ENCODE measurements around the gene CCL2.
A peak's percentile ranks its signal among the peaks of the same experiment; 100 is the strongest.

The CCL2 gene

DNA sequence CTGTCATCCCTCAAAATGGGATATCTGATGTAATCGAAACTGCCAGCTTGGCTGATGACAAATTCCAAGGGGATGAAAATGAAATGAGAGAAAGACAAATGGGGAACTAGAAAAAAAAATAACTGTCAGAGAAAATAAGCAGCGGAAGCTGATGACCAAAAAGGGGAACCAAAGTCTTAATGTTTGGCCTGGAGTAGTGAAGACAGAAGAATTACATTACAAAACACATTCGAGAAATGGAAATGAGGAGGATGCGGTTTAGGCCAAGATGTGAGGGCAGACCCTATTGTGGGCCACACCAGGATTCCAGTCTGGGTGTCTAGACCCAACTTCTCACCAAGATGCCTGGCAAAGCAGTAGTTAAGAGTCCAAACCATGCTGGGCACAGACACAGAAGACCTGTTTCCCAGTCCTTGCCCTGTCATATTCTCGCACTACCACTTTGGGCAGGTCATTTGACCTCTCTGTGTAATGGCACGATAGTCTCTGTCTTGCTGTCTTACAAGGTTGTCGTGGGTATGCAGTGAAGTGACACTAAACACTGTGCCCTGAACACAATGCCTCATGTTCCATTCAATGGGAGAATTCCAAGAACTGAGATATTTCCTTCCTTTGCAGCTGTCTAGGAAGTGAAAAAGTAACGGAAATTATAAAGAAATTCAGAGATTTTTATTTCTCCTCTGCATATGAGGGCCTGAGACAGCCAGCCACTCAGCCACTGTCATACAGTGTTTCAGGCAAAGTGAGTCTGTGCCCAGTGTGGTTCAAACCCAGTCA lies 12.3 kb upstream of the CCL2 start:
- DNase-seq: peak; percentile 4

DNA sequence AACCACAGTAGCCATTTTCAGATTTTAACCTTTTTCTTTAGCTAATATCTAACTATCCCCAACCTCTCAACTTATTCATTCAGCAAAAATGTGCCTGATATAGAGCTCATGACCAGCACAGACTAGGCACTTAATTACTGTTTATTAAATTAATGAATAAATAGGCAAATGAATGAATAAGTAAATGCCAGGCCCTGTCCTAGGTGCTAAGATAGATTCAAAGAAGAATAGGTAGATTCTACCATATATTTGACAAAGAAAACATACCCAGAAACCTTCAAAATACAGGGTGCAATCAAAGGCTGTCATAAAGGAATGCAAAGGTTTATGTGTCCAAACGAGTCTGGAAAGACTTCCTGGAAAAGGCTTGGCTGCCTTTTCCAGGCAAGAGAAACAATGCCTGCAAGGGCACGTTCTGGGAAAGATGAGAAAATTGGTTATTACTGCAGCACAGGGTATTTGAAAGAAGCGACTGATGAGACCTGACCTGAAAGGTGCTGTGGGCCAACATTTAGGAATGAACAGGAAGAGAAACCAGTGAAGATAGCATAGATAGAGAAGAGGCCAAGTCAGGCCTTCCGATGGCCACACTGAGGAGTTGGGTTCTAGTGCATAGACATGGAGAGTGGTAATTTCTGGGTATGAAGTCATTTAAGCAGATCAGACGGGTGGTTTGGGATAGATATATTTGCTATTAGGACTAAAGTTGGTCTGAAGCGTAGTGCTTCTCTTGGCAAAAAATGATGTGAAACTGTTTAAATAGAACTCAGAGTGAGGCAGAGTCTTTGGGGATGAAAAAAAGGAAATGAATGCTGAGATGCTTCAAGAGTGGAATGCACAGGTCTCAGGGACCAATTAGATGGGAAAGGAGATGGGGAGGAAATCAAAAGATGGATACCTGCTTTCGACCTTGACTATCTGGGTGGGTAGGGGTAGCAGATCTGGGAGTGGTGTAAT lies 11.4 kb upstream of the CCL2 start:
- DNase-seq: no peak

DNA sequence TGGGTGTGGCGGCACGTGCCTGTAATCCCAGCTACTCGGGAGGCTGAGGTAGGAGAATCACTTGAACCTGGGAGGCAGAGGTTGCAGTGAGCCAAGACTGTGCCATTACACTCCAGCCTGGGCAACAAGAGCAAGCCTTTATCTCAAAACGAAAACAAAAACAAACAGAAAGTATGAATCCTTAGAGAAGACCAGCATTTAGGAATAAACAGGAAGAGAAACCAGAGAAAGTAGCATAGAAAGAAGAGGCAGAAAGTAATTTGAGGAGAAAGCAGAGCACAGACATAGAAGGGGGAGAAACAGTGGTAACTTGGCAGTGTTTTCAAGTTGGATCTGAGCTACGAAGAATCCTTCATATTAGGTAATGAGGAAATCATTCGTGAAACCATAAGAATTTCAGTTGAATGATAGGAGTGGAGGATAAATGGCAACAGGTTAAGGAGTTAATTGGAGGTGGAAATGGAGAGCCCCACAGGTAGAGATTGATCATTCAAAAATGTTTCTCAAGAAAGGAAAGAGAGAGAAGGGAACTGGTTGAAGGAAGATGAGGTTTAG lies 9.7 kb upstream of the CCL2 start:
- DNase-seq: no peak

DNA sequence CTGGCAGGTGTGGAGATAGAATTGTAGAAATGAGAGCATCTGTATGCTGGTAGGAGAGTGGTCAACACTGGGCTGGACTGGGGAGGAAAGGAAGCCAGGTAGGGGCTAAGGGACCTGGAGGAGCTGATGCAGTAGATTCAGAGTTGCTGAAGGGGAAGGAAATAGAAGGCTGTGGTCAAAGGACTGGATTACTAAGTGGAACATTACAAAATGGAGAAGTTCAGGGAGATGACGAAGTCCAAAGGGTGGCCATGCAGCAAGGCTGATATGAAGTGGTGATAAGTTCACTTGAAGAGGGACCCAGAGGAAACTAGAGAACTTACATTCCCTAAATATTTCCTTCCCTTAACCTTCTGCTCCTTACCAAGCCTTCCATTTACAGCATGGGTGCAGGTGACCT lies 8.6 kb upstream of the CCL2 start:
- DNase-seq: peak; percentile 12

DNA sequence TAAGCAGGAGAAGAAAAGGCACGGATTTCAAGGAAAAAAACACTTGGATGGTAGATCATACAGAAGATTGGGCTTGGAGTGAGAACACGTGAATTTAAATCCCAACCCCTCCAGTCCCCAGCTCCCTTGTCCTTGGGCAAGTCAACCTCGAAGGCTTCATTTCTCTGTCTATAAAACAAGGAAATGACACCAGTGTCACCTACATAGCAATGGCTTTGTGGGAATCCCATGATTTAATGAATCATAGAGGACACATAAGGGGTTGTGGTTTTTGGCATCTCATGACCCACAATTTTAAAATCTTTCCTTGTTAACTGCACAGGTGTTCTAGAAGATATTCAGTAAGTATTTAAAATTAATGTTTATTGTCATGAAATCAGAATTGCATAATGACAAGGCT lies 8.2 kb upstream of the CCL2 start:
- DNase-seq: no peak

DNA sequence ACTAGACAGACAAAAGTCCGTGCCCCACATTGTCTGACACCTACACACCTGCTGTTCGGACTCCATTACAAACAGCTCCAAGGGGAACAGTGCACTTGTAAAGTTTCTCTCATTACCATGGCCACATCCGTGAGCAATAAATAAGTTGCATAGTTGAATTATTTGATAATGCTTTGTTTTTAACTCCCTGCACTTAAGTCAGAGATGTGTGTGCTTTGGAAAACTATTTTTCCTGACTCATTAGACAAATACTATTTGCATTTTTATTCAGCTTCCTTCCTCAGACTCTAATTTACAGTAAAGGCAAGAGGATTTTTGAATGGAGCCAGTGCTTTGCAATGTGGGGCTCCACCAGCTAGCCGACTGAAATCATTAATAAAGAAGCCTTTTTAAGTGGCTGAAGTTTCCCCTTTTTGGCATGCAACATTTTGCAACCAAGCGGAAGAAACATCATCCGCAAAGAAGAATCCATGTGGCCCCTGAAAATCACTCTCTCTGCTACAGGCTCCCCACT lies 6.5 kb upstream of the CCL2 start:
- DNase-seq: no peak

DNA sequence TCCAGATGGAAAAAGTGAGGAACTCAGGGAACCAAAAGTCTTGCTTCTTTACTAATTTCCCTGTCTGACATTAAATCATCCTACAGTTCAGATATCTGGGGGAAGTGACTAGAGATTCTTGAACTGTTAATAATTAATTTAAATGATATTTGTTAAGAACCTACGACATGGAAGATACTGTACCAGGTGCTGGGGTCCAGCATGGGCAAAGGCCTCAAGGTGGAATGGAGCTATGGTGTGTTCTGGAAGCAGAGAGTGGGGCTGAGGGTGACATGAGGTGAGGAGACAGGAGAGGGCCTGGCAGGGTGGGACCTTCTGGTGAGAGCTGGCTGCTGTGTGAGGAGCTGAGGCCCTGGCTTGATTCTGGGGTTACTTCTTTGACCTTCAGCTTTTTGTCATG lies 6.0 kb upstream of the CCL2 start:
- DNase-seq: no peak

DNA sequence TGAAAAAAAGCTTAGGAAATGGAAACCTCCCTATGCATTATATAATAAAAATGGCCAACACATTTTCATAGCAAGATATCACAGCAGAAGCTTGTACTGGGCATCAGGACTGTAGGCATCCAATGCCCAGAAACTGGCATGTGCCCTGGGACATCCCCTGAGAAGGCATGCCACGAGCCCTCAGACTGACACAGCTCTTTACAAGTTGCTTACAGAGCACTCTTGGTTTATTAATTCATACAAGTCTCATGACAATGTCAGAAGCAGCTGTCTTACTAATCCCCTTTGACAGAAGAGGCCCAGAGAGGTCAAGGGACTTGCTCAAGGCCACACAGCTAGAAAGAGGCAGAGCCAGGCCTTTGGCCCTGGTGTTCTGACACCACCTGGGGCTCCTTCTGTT lies 5.6 kb upstream of the CCL2 start:
- no peak for DNase-seq

DNA sequence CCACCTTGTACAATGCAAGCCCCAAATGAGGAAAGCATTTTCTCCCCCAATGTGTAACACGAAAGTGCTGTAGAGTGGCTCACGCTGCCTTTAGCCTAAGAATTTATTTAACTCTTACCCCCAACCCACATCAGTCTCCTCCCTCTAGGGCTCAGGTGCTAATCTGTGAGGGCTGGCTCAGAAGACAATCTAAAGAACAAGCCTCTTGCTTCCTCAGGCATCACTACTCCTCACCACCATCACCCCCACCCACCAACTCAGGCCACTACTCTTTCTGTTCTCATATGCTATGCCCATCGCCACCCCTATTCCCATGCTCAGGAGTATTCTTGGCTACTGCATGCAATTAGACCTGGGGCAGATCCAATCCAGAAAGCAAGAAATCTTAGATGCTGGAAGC lies 3.9 kb upstream of the CCL2 start:
- DNase-seq: no peak

DNA sequence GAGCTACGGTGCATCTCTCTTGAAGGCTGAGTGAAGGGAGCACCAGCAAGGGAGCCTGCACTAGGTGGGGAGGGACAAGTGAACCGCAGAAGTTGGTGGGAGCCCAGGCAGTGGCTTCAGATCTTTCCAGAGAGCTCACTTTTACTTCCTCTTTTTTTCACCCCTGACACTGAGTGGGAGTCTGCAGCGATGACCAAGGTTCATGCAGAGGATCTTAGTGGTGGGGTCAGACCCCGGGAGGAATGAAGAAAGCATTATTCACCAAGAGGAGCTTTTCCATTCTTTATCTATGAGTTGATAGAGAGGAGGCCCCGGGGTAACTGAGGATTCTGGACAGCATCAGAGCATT lies 3.0 kb upstream of the CCL2 start:
- no peak for DNase-seq

DNA sequence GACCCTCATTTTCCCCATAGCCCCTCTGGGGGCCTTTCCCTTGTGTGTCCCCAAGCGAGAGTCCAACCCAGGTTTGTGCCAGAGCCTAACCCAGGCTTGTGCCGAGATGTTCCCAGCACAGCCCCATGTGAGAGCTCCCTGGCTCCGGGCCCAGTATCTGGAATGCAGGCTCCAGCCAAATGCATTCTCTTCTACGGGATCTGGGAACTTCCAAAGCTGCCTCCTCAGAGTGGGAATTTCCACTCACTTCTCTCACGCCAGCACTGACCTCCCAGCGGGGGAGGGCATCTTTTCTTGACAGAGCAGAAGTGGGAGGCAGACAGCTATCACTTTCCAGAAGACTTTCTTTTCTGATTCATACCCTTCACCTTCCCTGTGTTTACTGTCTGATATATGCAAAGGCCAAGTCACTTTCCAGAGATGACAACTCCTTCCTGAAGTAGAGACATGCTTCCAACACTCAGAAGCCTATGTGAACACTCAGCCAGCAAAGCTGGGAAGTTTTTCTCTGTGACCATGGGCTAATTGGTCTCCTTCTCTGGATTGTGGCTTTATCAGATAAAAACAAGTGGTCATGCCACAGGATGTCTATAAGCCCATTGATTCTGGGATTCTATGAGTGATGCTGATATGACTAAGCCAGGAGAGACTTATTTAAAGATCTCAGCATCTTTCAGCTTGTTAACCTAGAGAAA lies 2.5 kb upstream of the CCL2 start:
- no peak for DNase-seq

DNA sequence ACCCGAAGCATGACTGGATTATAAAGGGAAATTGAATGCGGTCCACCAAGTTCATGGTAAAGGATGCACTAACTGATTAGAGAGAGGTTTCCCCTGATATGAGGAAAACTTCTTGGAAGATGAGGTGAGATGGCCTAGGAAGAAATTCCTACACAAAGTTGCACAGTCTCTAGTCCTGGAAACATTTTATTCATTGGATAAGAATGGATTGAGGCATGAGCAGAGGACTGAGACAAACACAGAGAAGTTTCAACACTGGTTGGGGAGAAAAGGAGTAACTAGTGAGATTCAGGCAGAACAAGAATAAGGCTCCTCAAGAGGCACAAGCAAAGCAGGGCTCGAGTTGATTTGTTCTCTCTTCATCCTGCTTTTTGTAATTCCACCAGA lies 2.0 kb upstream of the CCL2 start:
- DNase-seq: no peak

DNA sequence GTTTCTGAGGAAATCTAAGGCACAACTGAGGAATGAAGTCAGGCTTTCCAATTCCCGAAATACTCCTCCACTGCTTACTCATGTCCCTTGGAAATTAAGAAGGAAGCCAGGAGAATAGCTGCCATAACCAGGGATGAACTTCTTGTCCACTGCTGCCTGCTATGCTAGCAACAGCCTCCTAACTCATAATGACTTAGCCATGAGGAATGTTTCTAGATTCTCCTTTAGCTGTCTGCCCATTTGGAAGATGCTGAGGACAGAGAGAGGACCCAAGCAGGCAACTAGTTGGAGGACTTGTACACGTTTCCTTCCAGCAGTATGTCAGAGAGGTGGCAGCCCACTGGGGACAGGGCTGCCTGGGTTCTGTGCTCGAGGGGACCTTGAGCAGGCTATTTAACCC lies 939 bp upstream of the CCL2 start:
- no peak for DNase-seq

DNA sequence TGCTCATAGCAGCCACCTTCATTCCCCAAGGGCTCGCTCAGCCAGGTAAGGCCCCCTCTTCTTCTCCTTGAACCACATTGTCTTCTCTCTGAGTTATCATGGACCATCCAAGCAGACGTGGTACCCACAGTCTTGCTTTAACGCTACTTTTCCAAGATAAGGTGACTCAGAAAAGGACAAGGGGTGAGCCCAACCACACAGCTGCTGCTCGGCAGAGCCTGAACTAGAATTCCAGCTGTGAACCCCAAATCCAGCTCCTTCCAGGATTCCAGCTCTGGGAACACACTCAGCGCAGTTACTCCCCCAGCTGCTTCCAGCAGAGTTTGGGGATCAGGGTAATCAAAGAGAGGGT lies 272 bp downstream of the CCL2 start:
- DNase-seq: no peak

DNA sequence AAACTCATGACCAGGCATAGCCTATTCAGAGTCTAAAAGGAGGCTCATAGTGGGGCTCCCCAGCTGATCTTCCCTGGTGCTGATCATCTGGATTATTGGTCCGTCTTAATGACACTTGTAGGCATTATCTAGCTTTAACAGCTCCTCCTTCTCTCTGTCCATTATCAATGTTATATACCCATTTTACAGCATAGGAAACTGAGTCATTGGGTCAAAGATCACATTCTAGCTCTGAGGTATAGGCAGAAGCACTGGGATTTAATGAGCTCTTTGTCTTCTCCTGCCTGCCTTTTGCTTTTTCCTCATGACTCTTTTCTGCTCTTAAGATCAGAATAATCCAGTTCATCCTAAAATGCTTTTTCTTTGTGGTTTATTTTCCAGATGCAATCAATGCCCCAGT lies 756 bp downstream of the CCL2 start:
- DNase-seq: no peak

DNA sequence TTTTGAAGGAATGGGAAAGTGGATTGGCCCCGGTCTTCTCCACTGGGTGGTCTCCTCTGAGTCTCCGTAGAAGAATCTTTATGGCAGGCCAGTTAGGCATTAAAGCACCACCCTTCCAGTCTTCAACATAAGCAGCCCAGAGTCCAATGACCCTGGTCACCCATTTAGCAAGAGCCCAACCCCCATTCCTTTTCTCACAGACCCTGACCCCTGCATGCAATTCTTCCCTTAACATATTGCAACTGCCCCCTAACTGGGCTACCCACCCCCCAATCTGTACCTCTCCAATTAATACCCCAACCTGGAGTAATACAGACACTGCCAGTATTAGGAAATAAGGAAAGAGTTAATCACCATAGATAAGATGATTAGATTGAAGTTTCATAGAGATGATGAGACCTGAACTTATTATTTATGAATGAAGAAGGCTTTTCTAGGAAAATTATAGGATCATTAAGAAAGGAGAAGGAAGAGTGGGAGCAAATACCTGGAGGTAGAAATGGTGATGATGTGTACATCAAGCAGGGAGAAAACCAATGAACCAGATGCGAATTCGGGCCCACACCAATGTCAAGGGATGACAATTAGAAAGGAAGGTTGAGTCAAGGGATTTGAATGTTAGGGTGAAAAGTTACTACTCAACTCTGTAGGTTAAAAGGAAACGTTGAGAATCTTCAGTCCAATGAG lies 2.4 kb downstream of the CCL2 start:
- no peak for DNase-seq

DNA sequence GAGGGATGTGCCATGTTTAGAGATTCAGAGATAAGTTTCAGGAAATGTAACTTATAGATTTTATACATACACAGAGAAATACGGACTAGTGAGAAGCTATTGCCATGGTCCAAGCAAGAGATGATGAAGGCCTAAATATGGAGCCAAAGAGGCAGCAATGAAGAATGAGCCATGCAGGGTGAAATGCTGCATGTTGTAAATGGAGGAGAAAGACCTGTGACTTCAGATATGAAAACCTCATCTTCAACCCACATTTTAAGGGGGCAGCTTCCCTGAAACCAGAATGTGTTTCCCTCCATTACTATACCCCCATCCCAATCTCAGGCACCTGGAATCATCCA lies 2.9 kb downstream of the CCL2 start:
- DNase-seq: no peak

DNA sequence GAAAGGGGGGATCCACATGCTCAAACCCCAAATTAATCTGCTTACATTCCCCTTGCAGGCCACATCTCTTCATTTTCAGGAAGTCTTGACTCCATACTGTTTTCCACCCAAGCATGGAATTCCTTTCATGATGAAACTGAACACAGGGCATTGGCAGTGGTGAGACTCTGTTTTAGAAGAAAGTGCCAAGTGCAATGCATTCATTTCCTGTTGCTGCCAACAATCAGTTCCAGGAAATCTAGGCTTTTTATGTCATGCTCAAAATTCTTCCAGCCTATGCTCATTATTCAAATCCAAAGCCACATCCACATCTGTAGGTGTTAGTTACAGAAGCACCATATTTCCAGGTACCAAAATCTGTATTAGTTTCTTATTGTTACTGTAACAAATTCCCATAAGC lies 4.1 kb downstream of the CCL2 start:
- DNase-seq: no peak

DNA sequence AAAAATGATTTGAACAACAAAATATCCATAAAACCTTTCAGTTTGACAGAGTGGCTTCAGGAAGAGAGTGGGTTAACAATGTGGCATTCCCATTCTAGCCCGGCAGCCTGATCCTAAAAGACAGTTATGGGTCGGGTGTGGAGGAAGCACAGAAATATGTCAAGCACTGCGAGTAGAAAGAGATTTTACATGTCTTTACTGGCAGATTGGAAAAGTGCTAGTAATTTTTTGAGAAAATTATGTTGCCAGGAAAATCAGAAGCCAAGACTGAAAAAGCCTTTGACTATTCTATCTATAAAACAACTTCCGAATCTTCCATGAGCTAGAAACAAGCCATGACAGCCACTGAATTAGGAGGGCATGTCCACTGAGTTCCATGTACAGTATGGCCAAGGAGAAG lies 5.8 kb downstream of the CCL2 start:
- no peak for DNase-seq

DNA sequence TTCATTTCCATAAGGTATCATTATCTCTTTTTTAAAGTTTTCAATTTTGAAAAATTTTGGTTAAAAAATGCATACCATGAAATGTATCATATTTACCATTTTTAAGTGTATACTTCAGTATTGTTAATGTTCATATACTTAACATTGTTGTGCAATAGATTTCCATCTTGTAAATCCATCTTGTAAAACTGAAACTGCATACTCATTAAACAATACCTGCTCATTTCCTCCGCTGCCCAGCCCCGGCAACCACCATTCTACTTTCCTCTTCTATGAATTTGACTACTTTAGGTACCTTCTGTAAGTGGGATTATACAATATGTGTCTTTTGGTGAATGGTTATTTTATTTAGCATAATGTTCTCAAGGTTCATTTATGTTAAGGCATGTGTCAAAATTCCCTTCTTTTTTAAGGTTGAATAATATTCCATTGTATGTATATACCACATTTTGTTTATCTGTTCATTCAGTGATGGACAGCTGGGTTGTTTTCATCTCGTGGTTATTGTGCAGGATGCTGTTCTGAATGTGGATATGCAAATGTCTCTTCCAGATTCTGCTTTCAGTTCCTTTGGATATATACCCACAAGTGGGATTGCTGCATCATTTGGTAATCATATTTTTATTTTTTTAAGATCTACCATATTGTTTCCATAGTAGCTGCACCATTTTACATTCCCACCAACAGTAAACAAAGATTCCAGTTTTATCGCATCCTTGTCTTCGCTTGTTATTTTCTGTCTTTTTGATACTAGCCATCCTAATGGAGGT lies 6.7 kb downstream of the CCL2 start:
- DNase-seq: no peak

DNA sequence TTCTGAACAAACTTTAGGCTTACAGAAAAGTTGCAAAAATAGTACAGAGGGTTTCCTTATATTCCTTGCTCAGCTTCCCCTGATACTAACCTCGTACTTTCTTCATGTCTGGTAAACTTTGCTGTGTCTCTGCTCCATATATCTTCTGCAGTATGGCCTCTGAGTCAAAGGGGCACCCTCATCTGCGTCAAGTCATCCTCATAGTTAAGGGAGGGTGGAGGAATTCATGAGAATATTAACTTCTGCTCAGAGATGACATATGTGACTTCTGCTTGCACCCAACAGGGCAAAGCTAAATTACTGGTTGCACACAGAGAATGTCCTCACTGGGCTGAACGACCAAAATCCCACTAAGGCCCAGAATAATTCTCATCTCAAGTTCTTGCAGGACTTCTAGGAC lies 10.6 kb downstream of the CCL2 start:
- no peak for DNase-seq

DNA sequence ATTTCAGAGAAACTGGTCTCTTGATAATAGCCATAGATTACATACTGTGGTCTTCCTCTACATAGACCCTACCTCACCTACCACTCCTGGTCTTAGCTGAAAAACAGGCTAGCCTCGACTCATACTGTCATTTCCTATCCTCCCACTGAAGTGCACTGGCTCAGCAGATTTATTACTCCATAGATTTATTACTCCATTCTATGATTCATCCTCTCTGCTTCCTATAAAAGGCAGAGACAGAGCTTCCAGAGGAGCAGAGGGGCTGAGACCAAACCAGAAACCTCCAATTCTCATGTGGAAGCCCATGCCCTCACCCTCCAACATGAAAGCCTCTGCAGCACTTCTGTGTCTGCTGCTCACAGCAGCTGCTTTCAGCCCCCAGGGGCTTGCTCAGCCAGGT lies 14.9 kb downstream of the CCL2 start, which contains the start of gene CCL7:
Gene CCL7, plus strand, starts transcription at position 253 of the 400 bp plus-strand sequence. Its CDS starts 70 bp downstream, at position 323.
- DNase-seq: no peak

Measured in CD4-positive, alpha-beta T cell treated with Interleukin-21 for 1 hour (primary cell).